ENCODE data around the gene MRPL44.

Gene MRPL44

GRCh38 chr2:224014336-224014735, 57.1 kb downstream of the MRPL44 start:
- DNase-seq = no peak

- DNase-seq = no peak
Observed at GRCh38 chr2:224016963-224017362, 59.7 kb downstream of the MRPL44 start.

Measured in inflammatory macrophage treated with lipopolysaccharide for 4 hours (primary cell).